Peyer's patch (tissue), 4 donors: ENCODE data around the gene PGS1. TPM values are rescaled to one million over a fixed set of nuclear protein-coding genes. Genes with fewer than 3 reads are reported as not detected.

Source experiments
- DNase-seq, 3 donors: peaks; one replicate each; pipeline ENCODE4 v3.0.0-alpha.2; 2017 to 2019
- H3K27ac ChIP-seq, 4 donors: fragments of 200-600 bp; sonication (generic); one replicate each; pipeline ENCODE4 v1.5.1; 2016 to 2019
- H3K27me3 ChIP-seq, 2 donors: fragments of 200-600 bp; sonication (generic); one replicate each; pipeline ENCODE4 v1.5.1; 2019
- H3K36me3 ChIP-seq, 3 donors: fragments of 200-600 bp; sonication (generic); one replicate each; pipeline ENCODE4 v1.5.1; 2016 to 2019
- H3K4me1 ChIP-seq, 4 donors: fragments of 200-600 bp; sonication (generic); one replicate each; pipeline ENCODE4 v1.5.1; 2016 to 2019
- H3K4me3 ChIP-seq, 4 donors: fragments of 200-600 bp; sonication (generic); 1 replicate in 3 of 4; 2 replicates in 1 of 4; pipeline ENCODE4 v1.5.1; 2016 to 2019; ENCODE audit warnings: mild to moderate bottlenecking in 1 of 4
- H3K9me3 ChIP-seq, 4 donors: fragments of 200-600 bp; sonication (generic); one replicate each; pipeline ENCODE4 v1.5.1; 2016 to 2019; ENCODE audit warnings: mild to moderate bottlenecking in 1 of 4
- CTCF ChIP-seq, 6 experiments: fragments of 450-650 bp in 4 of 6; fragments of 200-600 bp in 2 of 6; sonication (generic) in 1 of 6; IDR thresholded peaks; one replicate each; pipeline ENCODE4 v1.5.1; 2017 to 2019; ENCODE audit warnings: antibody characterized with exemption in 6 of 6, mild to moderate bottlenecking in 3 of 6, moderate library complexity in 1 of 6
- POLR2A ChIP-seq, 2 donors: fragments of 450-650 bp; IDR thresholded peaks; one replicate each; pipeline ENCODE4 v1.5.1; 2017; ENCODE audit warnings: antibody characterized with exemption in 2 of 2, mild to moderate bottlenecking in 2 of 2, moderate library complexity in 2 of 2
- total RNA-seq, 4 donors: library from RNA; depleted of rRNA; stranded (reverse); fragments of >200 nt; gene quantifications; one replicate each; pipeline ENCODE4 v1.1.0, GENCODE V29; 2016

PGS1 gene
- total RNA-seq, 4 donors from 2014 or later, result 32.4 to 149 (median 116) TPM

- Histone ChIP-seq H3K9me3 (no peaks in the 10 kb centered on the region), H3K27ac (no peak overlapping the region), H3K4me3 (no peak overlapping the region), H3K36me3 (no peaks in the 10 kb centered on the region), H3K4me1 (peaks cover 4 to 33% (median 22%) of the 10 kb centered on the region in 4 donors), H3K27me3 (no peaks in the 10 kb centered on the region)
- TF ChIP-seq POLR2A (IDR thresholded peaks at IDR 0.05) (no peak), CTCF (IDR thresholded peaks at IDR 0.05) (no peak)
- no peak for DNase-seq
These were observed 32.5 kb upstream of the PGS1 start for GRCh38 chr17:78345791-78346494.

- DNase-seq, result no peak
- Histone ChIP-seq H3K27ac (no peak overlapping the region), H3K27me3 (no peaks in the 10 kb centered on the region), H3K4me1 (peaks cover 4 to 34% (median 24%) of the 10 kb centered on the region in 4 donors), H3K36me3 (no peaks in the 10 kb centered on the region), H3K9me3 (no peaks in the 10 kb centered on the region), H3K4me3 (no peak overlapping the region)
- no peak for TF ChIP-seq CTCF (IDR thresholded peaks at IDR 0.05)
- TF ChIP-seq POLR2A (IDR thresholded peaks at IDR 0.05), result no peak
These were observed 31.7 kb upstream of the PGS1 start for GRCh38 chr17:78346605-78347250.

DNA sequence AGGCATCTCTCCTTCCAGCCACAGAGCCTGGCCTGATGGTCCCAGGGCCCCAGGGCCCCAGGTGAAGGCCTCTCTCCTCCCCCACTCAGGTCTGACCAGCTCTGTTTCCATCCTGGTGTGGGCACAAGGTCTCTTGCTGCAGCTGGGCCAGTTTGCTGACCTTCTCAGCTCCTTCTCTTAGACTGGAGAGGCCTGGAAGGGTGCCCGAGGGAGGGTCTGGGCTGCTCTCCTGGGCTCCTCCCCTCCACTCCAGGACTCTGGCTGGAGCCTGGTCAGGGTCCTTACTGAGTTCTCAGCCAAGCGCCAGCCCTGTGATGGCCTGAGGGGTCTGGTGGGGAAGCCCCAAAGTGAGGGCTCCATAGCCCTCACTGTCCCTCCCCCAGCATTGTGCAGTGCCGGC, 31.0 kb upstream of the PGS1 start:
- DNase-seq, result no peak
- H3K4me1 ChIP-seq, result peaks cover 3 to 36% (median 25%) of the 10 kb centered on the region in 4 donors
- H3K9me3 ChIP-seq, result no peaks in the 10 kb centered on the region
- TF ChIP-seq POLR2A (IDR thresholded peaks at IDR 0.05) (no peak), CTCF (IDR thresholded peaks at IDR 0.05) (no peak)
- H3K36me3 ChIP-seq, result no peaks in the 10 kb centered on the region
- H3K4me3 ChIP-seq, result no peak overlapping the region
- no peak overlapping the region for H3K27ac ChIP-seq
- H3K27me3 ChIP-seq, result no peaks in the 10 kb centered on the region

GRCh38 chr17:78348055-78348770, 30.2 kb upstream of the PGS1 start:
- Histone ChIP-seq H3K27me3 (no peaks in the 10 kb centered on the region), H3K27ac (peak overlapping the region in 1 of 4 donors; percentile 31), H3K9me3 (no peaks in the 10 kb centered on the region), H3K36me3 (no peaks in the 10 kb centered on the region), H3K4me1 (peaks cover 5 to 34% (median 22%) of the 10 kb centered on the region in 4 donors), H3K4me3 (no peak overlapping the region)
- no peak for DNase-seq
- no peak for TF ChIP-seq POLR2A (IDR thresholded peaks at IDR 0.05)

GRCh38 chr17:78349891-78350642, 28.4 kb upstream of the PGS1 start:
- no peak overlapping the region for H3K27ac ChIP-seq
- H3K36me3 ChIP-seq, result no peaks in the 10 kb centered on the region
- H3K4me1 ChIP-seq, result peaks cover 6 to 29% (median 17%) of the 10 kb centered on the region in 4 donors

More at GRCh38 chr17:78349891-78350642, 28.4 kb upstream of the PGS1 start:
- Histone ChIP-seq H3K9me3 (no peaks in the 10 kb centered on the region), H3K27me3 (no peaks in the 10 kb centered on the region), H3K4me3 (no peak overlapping the region)
- TF ChIP-seq CTCF (IDR thresholded peaks at IDR 0.05), result no peak
- no peak for TF ChIP-seq POLR2A (IDR thresholded peaks at IDR 0.05)
- no peak for DNase-seq
